H1 (cell line): ENCODE results near the gene VWA7.

Source experiments
- CBX8 ChIP-seq: fragments of 300-800, 300-1000 bp; sonication (generic); IDR thresholded peaks from 2 replicates; pipeline ENCODE4 v1.7.1; 2016; ENCODE audit warnings: low read depth, low read length, borderline replicate concordance
- EZH2 ChIP-seq: fragments of 200-600 bp; sonication (generic); IDR thresholded peaks from 2 replicates; pipeline ENCODE4 v1.7.1; 2012; ENCODE audit warnings: low read depth, mild to moderate bottlenecking, moderate library complexity, low read length, inconsistent platforms; ENCODE audit not compliant: severe bottlenecking
- JUND ChIP-seq: IDR thresholded peaks from 2 replicates; pipeline ENCODE4 v1.6.1; 2011; ENCODE audit warnings: mild to moderate bottlenecking, improper control_type of control experiment, low read length
- POLR2A ChIP-seq, 2 experiments: IDR thresholded peaks; 1 replicate in 1 of 2; 2 replicates in 1 of 2; pipeline ENCODE4 v1.6.1; 2011; ENCODE audit warnings: low read depth in 2 of 2, low read length in 2 of 2, mild to moderate bottlenecking in 2 of 2; ENCODE audit errors: control extremely low read depth in 1 of 2
- RFX5 ChIP-seq: IDR thresholded peaks from 2 replicates; pipeline ENCODE4 v1.6.1; 2011; ENCODE audit warnings: low read depth, low read length, improper control_type of control experiment, borderline replicate concordance
- TF ChIP-seq, protein P1 (sequence below), 3 experiments: IDR thresholded peaks; 1 replicate in 2 of 3; 2 replicates in 1 of 3; pipeline versions ENCODE4 v1.5.1 to v1.6.1; 2011; ENCODE audit warnings: low read length in 3 of 3, mild to moderate bottlenecking in 3 of 3, inconsistent platforms in 2 of 3, low read depth in 1 of 3, moderate library complexity in 1 of 3; ENCODE audit not compliant: insufficient read depth in 1 of 3; ENCODE audit errors: control extremely low read depth in 1 of 3
- TF ChIP-seq, protein P2 (sequence below): IDR thresholded peaks from 2 replicates; pipeline ENCODE4 v1.6.1; 2012; ENCODE audit warnings: inconsistent platforms

DNA sequence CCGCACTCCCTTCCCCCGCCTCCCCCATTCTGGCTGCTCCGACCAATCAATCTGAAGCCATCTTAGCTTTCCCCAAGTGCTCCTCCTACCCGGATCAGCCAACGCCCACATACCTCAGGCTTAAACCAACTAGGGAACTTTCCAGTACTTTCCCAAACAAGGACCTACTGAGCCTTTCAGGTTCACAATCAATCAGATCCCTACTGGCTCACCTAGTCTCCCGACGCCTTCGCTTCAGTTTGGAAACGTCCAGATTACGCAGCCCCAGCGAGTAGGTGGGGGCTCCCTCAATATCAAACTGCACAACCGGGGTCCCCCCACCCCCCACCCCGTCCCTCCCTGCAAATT lies 37.5 kb upstream of the VWA7 start:
- TF ChIP-seq, protein P1, sequence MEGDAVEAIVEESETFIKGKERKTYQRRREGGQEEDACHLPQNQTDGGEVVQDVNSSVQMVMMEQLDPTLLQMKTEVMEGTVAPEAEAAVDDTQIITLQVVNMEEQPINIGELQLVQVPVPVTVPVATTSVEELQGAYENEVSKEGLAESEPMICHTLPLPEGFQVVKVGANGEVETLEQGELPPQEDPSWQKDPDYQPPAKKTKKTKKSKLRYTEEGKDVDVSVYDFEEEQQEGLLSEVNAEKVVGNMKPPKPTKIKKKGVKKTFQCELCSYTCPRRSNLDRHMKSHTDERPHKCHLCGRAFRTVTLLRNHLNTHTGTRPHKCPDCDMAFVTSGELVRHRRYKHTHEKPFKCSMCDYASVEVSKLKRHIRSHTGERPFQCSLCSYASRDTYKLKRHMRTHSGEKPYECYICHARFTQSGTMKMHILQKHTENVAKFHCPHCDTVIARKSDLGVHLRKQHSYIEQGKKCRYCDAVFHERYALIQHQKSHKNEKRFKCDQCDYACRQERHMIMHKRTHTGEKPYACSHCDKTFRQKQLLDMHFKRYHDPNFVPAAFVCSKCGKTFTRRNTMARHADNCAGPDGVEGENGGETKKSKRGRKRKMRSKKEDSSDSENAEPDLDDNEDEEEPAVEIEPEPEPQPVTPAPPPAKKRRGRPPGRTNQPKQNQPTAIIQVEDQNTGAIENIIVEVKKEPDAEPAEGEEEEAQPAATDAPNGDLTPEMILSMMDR (IDR thresholded peaks at IDR 0.05; ENCODE audit: control extremely low read depth in 1 of 3, insufficient read depth in 1 of 3, low read depth in 1 of 3, low read length in 3 of 3): no peak
- TF ChIP-seq POLR2A (IDR thresholded peaks at IDR 0.05; ENCODE audit: control extremely low read depth in 1 of 2, low read depth in 2 of 2, low read length in 2 of 2) (peak; percentile 36 to 58; a peak in 2 of 3 replicates), EZH2 (no peak), JUND (no peak), CBX8 (no peak), RFX5 (no peak)
- TF ChIP-seq, protein P2, sequence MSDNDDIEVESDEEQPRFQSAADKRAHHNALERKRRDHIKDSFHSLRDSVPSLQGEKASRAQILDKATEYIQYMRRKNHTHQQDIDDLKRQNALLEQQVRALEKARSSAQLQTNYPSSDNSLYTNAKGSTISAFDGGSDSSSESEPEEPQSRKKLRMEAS: no peak
